Adrenal gland (tissue), 5 donors: Measurements from ENCODE around the gene MRPL54.

Source experiments
- POLR2A ChIP-seq, 2 donors: fragments of 450-650 bp; IDR thresholded peaks; one replicate each; pipeline ENCODE4 v1.6.1; 2017; ENCODE audit warnings: antibody characterized with exemption in 2 of 2, mild to moderate bottlenecking in 2 of 2, moderate library complexity in 1 of 2
- TF ChIP-seq, protein P1 (sequence below), 6 experiments: fragments of 450-650 bp in 4 of 6; fragments of 200-600 bp in 2 of 6; sonication (generic) in 1 of 6; IDR thresholded peaks; 1 replicate in 5 of 6; 2 replicates in 1 of 6; pipeline versions ENCODE4 v1.5.1 to v1.8.0; 2016 to 2021; ENCODE audit warnings: antibody characterized with exemption in 6 of 6, mild to moderate bottlenecking in 2 of 6, moderate library complexity in 1 of 6
- donor health status: DM: no; HTN: no; CAD: no.

DNA sequence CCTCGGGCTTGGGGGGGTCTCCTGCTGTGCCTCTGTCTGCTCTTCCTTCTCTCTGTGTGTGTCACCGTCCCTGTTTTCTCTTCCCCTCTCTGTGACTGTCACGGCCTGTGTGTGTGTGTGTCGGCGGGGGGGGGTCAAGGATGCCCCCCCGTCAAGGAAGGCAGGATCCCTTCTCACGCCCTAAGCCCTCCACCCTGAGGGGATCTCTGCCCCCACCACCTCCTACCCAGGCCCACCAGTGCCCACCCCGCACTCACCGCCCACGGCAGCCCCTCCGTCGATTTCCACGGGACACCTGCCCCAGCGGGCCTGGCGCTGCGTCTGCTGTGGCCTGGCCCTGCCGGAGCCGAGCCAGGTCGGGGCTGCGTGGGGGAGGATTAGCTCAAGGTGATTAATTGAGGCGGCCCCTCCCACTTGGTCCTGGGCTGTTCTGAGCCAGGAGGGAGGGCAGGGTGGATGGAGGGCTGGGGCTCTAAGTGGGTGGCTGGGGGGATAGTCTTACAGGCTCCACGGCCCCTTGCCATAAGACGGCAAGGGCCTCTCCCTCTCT is 9.5 kb downstream of the MRPL54 start, which contains the start of gene RAX2:
- no peak for TF ChIP-seq POLR2A (IDR thresholded peaks at IDR 0.05)
- TF ChIP-seq, protein P1, sequence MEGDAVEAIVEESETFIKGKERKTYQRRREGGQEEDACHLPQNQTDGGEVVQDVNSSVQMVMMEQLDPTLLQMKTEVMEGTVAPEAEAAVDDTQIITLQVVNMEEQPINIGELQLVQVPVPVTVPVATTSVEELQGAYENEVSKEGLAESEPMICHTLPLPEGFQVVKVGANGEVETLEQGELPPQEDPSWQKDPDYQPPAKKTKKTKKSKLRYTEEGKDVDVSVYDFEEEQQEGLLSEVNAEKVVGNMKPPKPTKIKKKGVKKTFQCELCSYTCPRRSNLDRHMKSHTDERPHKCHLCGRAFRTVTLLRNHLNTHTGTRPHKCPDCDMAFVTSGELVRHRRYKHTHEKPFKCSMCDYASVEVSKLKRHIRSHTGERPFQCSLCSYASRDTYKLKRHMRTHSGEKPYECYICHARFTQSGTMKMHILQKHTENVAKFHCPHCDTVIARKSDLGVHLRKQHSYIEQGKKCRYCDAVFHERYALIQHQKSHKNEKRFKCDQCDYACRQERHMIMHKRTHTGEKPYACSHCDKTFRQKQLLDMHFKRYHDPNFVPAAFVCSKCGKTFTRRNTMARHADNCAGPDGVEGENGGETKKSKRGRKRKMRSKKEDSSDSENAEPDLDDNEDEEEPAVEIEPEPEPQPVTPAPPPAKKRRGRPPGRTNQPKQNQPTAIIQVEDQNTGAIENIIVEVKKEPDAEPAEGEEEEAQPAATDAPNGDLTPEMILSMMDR (IDR thresholded peaks at IDR 0.05), result no peak
